NCI-H1105 treated with DMSO at 0.1 percent for 48 hours (cell line): ENCODE measurements around the gene PIK3IP1.
"Not testable (repeated sequence)": the region's sequence is repeated elsewhere in the genome, so short reads cannot be mapped to it uniquely, and the experiment has no call there.

Source experiments
- DNase-seq: peaks from one replicate; lab custom pipeline; 2025; lab: John Stamatoyannopoulos, UW

PIK3IP1 gene

GRCh38 chr22:31248965-31249958 is 43.0 kb downstream of the PIK3IP1 start:
- no peak for DNase-seq

DNA sequence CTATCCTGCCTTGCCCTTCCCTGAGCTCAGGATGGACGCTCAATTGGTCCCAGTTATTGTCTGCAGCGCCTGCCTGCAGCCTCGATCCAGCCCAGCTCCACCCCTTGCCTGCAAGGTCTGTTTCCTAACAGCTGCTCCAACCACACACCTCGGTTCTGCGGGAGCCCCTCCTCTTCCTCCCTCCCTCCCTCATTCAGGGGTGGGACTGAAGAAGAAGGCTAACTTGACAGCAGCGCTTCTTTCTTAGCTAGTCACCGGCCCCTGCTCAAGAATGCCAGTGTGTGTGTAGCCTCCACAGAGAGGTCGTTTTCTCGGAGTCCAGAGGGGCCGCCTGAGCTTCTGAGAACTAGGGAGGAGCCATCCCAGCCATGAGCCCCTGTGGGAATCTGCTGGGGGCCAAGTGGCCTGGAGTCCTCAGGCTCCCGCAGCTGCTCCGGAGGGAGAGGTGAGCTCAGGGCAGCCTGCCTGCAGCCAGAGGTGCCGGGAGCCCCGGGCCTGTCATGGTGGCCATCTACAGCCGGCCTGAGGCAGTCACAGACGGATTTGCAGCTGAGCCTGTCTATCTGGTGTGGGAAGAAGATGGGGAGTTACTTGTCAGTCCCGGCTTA is 44.0 kb downstream of the PIK3IP1 start:
- DNase-seq: no peak

- no peak for DNase-seq
Observed at GRCh38 chr22:31247726-31248125, 44.6 kb downstream of the PIK3IP1 start.

- no peak for DNase-seq
Observed at GRCh38 chr22:31246687-31247086, 45.6 kb downstream of the PIK3IP1 start.

DNA sequence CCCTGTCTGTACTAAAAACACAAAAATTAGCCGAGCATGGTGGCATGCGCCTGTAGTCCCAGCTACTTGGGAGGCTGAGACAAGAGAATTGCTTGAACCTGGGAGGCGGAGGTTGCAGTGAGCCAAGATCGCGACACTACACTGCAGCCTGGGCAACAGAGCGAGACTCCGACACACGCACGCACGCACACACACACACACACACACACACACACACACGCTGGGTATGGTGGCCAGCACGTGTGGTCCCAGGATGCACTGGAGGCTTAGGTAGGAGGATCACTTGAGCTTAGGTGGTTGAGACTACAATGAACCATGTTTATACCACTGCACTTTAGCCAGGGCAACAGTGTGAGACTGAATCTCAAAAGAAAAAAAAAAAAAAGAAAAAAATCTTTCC is 46.3 kb downstream of the PIK3IP1 start:
- not testable (repeated sequence) for DNase-seq

DNA sequence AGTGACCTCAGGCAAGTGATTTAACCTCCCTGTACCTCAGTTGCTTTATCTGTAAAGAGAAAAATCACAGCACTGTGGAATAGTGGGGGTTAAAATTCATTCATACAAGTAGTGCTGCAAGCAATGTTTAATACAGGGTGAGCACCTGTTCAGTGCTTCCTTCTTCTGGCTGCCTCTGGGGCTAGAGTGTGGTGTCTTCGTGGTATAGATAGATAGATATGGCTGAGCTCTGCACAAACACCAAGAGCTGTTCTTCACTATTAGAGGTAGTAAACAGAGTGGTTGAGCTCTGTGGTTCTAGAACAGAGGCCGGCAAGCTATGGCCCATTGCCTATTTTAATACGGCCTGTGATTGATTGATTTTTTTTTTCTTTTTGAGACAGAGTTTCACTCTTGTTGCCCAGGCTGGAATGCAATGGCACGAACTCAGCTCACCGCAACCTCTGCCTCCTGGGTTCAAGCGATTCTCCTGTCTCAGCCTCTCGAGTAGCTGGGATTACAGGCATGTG is 47.3 kb downstream of the PIK3IP1 start:
- no peak for DNase-seq

- DNase-seq: no peak
Observed at GRCh38 chr22:31244046-31244942, 48.0 kb downstream of the PIK3IP1 start.

DNA sequence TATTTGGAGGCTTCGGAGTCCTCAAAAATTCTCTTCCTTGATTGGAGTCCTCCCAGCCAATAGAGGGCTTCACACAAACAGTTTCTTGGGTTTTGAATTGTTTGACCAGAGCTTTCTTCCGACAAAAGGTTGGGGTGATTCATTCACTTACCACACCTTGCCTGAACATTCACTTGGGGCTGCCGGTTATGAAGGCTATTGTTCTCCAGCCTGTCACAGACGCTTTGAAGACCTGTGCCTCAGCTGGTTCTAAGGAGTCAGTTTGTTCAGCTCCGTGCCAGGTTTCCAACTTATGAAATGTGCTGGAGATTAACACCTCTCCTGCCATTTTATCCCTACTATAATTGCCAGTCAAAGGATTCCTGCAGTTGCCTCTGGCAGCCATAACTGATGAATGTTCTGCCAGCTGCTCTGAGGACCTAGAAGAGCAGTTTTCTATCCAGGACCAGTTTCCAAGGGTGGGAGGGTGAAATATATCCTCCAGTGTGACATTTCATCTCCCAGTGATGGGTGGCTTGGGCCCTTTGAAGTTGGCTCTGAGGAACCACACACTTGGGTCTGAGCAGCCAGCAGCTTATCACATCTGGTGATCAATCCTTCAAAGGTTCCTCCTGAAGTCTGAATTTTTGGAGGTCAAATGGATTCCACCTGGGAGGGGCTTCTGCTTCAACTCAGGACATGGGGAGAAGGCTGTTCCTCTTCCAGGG is 48.8 kb downstream of the PIK3IP1 start:
- no peak for DNase-seq

- no peak for DNase-seq
Observed at GRCh38 chr22:31241936-31242335, 50.4 kb downstream of the PIK3IP1 start.

GRCh38 chr22:31241200-31241599 is 51.1 kb downstream of the PIK3IP1 start:
- DNase-seq: no peak

GRCh38 chr22:31239771-31240370 is 52.4 kb downstream of the PIK3IP1 start:
- no peak for DNase-seq

DNA sequence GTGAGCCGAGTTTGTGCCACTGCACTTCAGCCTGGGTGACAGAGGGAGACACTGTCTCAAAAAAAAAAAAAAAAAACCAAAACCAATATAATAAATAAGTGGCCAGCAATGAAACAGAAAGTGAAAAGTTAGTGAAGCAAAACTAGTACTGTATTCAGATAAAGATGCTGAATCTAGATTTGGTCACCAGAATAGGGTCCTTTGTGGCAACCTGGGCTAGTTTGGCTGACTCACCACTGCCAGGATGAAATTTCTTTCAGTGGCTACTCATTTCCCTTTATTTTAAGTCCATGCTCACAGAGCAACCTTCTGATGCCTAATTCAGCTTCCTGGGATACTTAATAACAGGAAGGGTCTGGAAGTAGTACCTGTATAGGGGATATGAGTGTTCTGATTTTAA is 54.2 kb downstream of the PIK3IP1 start:
- DNase-seq: no peak

- DNase-seq: not testable (repeated sequence)
Observed at GRCh38 chr22:31236044-31236443, 56.2 kb downstream of the PIK3IP1 start.

DNA sequence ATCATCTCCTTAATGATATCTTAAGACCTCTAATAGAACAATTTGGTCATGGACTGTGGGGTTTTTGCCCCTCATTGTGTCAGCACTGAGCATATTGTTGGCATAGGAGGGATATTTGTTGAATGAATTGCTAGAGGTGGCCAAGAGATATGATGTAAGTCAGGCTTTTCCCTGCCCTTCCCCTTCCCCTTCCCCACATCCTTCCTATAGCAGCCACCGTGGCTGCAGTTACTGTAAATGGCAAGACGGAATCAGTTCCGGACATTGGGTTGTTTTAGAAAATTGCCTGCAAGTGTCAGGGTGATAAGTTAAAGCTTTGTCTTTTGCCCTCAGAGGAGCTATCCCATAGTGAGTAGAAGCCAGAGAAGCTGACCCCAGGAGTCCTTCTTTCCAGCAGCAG is 57.2 kb downstream of the PIK3IP1 start:
- DNase-seq: no peak

- DNase-seq: no peak
Observed at GRCh38 chr22:31233001-31233400, 59.3 kb downstream of the PIK3IP1 start.
